Nephron (organoid): ENCODE measurements around the gene MEGF9.

Source experiments
- H3K27ac Mint-ChIP-seq, 3 experiments: 2 replicates each; pipeline ENCODE4 v1.8.0; 2020; ENCODE audit warnings: mixed read lengths in 3 of 3, mild to moderate bottlenecking in 2 of 3, moderate library complexity in 1 of 3
- H3K27me3 Mint-ChIP-seq: 2 replicates; pipeline ENCODE4 v1.8.0; 2021; ENCODE audit warnings: low read depth, mild to moderate bottlenecking, moderate library complexity, mixed read lengths
- H3K36me3 Mint-ChIP-seq: 2 replicates; pipeline ENCODE4 v1.8.0; 2020; ENCODE audit warnings: low read depth, mixed read lengths
- H3K4me1 Mint-ChIP-seq: 2 replicates; pipeline ENCODE4 v1.8.0; 2020; ENCODE audit warnings: mixed read lengths
- H3K4me3 Mint-ChIP-seq, 3 experiments: 2 replicates each; pipeline ENCODE4 v1.8.0; 2020; ENCODE audit warnings: mild to moderate bottlenecking in 3 of 3, mixed read lengths in 3 of 3, moderate library complexity in 2 of 3
- H3K9me3 Mint-ChIP-seq: 2 replicates; pipeline ENCODE4 v1.8.0; 2020; ENCODE audit warnings: mixed read lengths
- TF ChIP-seq, protein P1 (sequence below), 3 experiments: fragments of 200-600 bp; sonication (generic); IDR thresholded peaks; one replicate each; pipeline ENCODE4 v1.5.0; 2021; ENCODE audit warnings: antibody characterized with exemption in 3 of 3; ENCODE audit not compliant: unreplicated experiment in 3 of 3

MEGF9 gene

DNA sequence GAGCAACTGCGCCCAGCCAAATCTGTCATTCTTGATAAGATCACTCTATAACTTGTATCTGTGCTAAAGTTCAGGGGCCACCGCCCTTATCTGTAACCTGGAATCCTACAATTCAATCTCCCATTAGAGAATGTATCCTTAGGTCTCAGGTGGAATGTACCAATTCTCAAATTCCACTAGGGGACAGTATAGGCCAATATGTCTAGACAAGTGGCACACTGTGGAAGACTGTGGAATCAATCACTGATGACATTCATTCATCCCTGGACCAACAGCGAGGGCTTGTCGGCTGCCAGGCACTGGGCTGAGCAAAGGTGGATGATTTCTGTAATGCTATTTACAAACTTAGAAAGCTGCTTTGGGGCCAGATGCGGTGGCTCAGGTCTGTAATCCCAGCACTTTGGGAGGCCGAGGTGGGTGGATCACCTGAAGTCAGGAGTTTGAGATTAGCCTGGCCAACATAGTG lies 28.7 kb upstream of the MEGF9 start:
- Mint-ChIP-seq H3K27ac (no peak overlapping the region), H3K9me3 (peaks cover 3% of the 10 kb centered on the region), H3K4me3 (no peak overlapping the region), H3K4me1 (no peaks in the 10 kb centered on the region), H3K27me3 (no peaks in the 10 kb centered on the region), H3K36me3 (no peaks in the 10 kb centered on the region)
- TF ChIP-seq, protein P1, sequence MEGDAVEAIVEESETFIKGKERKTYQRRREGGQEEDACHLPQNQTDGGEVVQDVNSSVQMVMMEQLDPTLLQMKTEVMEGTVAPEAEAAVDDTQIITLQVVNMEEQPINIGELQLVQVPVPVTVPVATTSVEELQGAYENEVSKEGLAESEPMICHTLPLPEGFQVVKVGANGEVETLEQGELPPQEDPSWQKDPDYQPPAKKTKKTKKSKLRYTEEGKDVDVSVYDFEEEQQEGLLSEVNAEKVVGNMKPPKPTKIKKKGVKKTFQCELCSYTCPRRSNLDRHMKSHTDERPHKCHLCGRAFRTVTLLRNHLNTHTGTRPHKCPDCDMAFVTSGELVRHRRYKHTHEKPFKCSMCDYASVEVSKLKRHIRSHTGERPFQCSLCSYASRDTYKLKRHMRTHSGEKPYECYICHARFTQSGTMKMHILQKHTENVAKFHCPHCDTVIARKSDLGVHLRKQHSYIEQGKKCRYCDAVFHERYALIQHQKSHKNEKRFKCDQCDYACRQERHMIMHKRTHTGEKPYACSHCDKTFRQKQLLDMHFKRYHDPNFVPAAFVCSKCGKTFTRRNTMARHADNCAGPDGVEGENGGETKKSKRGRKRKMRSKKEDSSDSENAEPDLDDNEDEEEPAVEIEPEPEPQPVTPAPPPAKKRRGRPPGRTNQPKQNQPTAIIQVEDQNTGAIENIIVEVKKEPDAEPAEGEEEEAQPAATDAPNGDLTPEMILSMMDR (IDR thresholded peaks at IDR 0.05; ENCODE audit: unreplicated experiment in 3 of 3): peak in 1 of 3 experiments; percentile 27

DNA sequence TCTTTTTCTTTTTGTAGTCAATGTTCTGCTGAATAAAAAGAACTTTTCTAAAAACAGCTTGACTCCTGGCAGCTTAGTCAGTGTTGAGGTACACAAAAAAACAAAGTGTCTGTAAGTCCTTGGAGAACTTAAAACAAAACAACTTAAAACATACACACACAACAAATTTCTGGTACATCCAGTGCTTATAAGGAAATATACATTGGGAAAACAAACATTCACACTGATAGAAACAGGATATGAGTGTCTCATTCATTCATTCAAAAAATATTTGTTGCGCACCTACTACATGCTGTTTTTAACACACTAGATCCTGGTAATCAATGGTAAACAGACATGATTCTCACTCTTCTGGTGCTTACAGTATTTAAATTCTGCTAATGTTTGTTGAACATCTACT lies 27.4 kb upstream of the MEGF9 start:
- TF ChIP-seq, protein P1 (IDR thresholded peaks at IDR 0.05; ENCODE audit: unreplicated experiment in 3 of 3): no peak
- Mint-ChIP-seq H3K36me3 (no peaks in the 10 kb centered on the region), H3K27ac (no peak overlapping the region), H3K27me3 (no peaks in the 10 kb centered on the region), H3K4me3 (no peak overlapping the region), H3K4me1 (no peaks in the 10 kb centered on the region), H3K9me3 (peaks cover 3% of the 10 kb centered on the region)

DNA sequence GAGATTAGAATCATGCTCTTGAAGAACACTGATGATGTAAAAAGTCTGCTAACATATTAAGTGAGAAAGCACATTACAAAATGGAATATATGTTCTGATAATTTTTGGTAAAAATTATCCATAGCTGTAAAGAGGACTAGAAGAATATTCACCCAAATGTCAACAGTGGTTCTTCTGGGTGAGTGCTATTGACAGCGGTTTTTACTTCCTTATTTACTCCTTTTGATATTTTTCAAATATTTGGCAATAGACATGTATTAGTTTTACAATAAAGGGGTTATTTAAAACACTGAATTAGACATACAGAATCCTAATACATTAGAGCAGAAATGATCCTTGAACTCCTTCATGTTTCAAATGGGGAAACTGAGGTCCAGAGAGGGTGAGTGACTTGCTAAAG lies 26.9 kb upstream of the MEGF9 start:
- no peaks in the 10 kb centered on the region for H3K4me1 Mint-ChIP-seq
- no peak overlapping the region for H3K4me3 Mint-ChIP-seq
- peaks cover 3% of the 10 kb centered on the region for H3K9me3 Mint-ChIP-seq
- H3K36me3 Mint-ChIP-seq: no peaks in the 10 kb centered on the region
- no peaks in the 10 kb centered on the region for H3K27me3 Mint-ChIP-seq
- TF ChIP-seq, protein P1 (IDR thresholded peaks at IDR 0.05; ENCODE audit: unreplicated experiment in 3 of 3): no peak
- H3K27ac Mint-ChIP-seq: no peak overlapping the region

DNA sequence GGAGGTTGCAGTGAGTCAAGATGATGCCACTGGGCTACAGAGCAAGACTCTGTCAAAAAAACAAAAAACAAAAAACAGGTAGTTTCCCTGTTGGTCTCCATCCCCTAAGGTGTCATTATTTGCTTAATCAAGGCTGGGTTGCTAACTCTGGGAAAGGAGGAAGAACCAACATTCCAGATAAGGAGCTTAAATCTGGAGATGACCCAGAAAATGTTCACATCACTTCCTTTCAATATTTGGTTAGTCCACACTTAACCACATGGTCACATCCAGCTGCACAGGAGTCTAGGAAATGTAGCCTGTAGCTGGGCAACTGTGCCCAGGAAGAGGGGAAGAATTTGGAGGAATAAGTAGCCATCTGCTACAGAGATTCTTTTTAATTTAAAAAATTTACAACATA lies 25.9 kb upstream of the MEGF9 start:
- no peak overlapping the region for H3K4me3 Mint-ChIP-seq
- TF ChIP-seq, protein P1 (IDR thresholded peaks at IDR 0.05; ENCODE audit: unreplicated experiment in 3 of 3): no peak
- peaks cover under 1% of the 10 kb centered on the region for H3K9me3 Mint-ChIP-seq
- H3K4me1 Mint-ChIP-seq: no peaks in the 10 kb centered on the region
- no peaks in the 10 kb centered on the region for H3K36me3 Mint-ChIP-seq
- H3K27me3 Mint-ChIP-seq: no peaks in the 10 kb centered on the region
- H3K27ac Mint-ChIP-seq: no peak overlapping the region

DNA sequence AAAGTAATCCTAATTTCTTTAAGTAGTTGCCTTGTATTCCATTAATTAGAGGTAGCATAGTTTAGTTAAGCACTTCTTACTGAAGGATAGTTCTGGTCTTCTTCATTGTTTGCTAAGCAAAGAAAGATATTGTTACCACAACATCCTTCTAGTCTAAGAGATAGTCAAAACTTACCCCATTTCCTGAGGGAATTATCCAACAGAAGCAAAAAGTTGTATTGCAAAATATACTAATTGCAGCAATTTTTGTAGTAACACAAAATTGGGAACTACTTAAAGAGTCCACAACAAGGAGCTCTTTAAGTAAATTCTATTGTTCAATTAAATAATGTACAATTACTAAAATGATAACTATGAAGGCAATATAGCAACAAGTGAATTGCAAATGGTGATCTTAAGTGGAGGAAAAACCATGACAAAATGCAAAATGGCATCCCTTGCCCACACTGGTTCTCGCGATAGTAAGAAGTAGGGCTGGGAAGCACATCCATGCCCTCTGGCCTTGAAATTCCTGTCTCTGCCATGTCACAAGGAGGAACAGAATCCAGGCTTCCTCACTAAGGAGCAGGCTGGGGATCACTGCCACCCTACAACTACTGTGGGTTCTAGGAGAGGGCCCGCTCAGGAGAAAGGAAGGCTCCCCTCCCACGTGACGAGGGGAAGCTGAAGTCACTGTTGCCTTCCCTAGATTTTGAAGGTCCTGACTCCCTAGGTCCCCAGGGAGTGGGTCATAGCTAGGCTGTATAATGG lies 23.3 kb upstream of the MEGF9 start:
- no peak overlapping the region for H3K27ac Mint-ChIP-seq
- TF ChIP-seq, protein P1 (IDR thresholded peaks at IDR 0.05; ENCODE audit: unreplicated experiment in 3 of 3): no peak
- H3K36me3 Mint-ChIP-seq: no peaks in the 10 kb centered on the region
- no peaks in the 10 kb centered on the region for H3K27me3 Mint-ChIP-seq
- H3K9me3 Mint-ChIP-seq: no peaks in the 10 kb centered on the region
- no peaks in the 10 kb centered on the region for H3K4me1 Mint-ChIP-seq
- no peak overlapping the region for H3K4me3 Mint-ChIP-seq

DNA sequence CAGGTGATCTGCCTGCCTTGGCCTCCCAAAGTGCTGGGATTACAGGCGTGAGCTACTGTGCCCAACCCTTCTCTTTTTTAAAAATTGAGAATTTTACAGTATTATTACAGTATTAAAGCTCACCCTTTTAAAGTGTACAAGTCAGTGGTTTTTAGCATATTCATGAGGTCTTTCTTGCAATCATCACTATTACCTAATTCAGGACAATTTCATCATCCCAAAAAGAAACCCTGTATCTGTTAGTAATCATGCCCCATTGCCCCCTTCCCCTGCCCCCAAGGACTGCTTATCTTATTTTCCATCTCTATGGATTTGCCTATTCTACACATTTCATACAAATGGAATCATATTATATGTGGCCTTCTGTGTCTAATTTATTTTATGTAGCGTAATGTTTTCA lies 22.6 kb upstream of the MEGF9 start:
- Mint-ChIP-seq H3K9me3 (no peaks in the 10 kb centered on the region), H3K4me1 (no peaks in the 10 kb centered on the region), H3K36me3 (no peaks in the 10 kb centered on the region), H3K4me3 (no peak overlapping the region), H3K27ac (no peak overlapping the region), H3K27me3 (peaks cover 4% of the 10 kb centered on the region)
- TF ChIP-seq, protein P1 (IDR thresholded peaks at IDR 0.05; ENCODE audit: unreplicated experiment in 3 of 3): no peak
